Brain microvascular endothelial cell (primary cell): Measurements from ENCODE around the gene CFAP141.
"Not testable (repeated sequence)": the region's sequence is repeated elsewhere in the genome, so short reads cannot be mapped to it uniquely, and the experiment has no call there.

Experiments
- DNase-seq: peaks from one replicate; pipeline ENCODE4 v3.0.0-alpha.2; 2020
- H3K27ac ChIP-seq: fragments of 250-450 bp; sonication (Bioruptor Pico); 2 replicates; pipeline ENCODE4 v1.5.1; 2020; ENCODE audit warnings: mild to moderate bottlenecking, moderate library complexity
- H3K27me3 ChIP-seq: fragments of 250-450 bp; sonication (Bioruptor Pico); replicated peaks from 2 replicates; pipeline ENCODE4 v1.5.1; 2020; ENCODE audit warnings: mild to moderate bottlenecking
- H3K36me3 ChIP-seq: fragments of 250-450 bp; sonication (Bioruptor Pico); replicated peaks from 2 replicates; pipeline ENCODE4 v1.5.1; 2020; ENCODE audit warnings: mild to moderate bottlenecking
- H3K4me3 ChIP-seq: 2 replicates; pipeline ENCODE4 v1.5.1; 2011; ENCODE audit warnings: low read depth, mild to moderate bottlenecking, control low read depth, low read length, moderate library complexity
- CTCF ChIP-seq: IDR thresholded peaks from 2 replicates; pipeline ENCODE4 v1.5.1; 2011; ENCODE audit warnings: low read depth, mild to moderate bottlenecking, moderate library complexity, low read length, control low read depth, inconsistent platforms; ENCODE audit errors: missing control alignments
- in situ Hi-C: cut with HindIII; loops from 2 replicates; pipeline ENCODE4 v1.10.0; 2017; ENCODE audit warnings: low sequenced_read_pairs, low pct_ligation_motif_present

CFAP141 gene

GRCh38 chr1:154219541-154219940, 13.4 kb upstream of the CFAP141 start:
- in situ Hi-C loops: no loop called here
- peaks cover 14% of the 10 kb centered on the region for H3K36me3 ChIP-seq
- H3K27me3 ChIP-seq: no peaks in the 10 kb centered on the region
- peak overlapping the region; percentile 98 for H3K4me3 ChIP-seq
- H3K27ac ChIP-seq: peak overlapping the region; percentile 99
- no peak for TF ChIP-seq CTCF
- peak; percentile 35 for DNase-seq

GRCh38 chr1:154218545-154218944, 12.4 kb upstream of the CFAP141 start:
- H3K36me3 ChIP-seq: peaks cover 23% of the 10 kb centered on the region
- in situ Hi-C loops: no loop called here
- no peak overlapping the region for H3K27ac ChIP-seq
- DNase-seq: no peak
- no peaks in the 10 kb centered on the region for H3K27me3 ChIP-seq
- H3K4me3 ChIP-seq: peak overlapping the region; percentile 98
- no peak for TF ChIP-seq CTCF

GRCh38 chr1:154213274-154213673, 7.1 kb upstream of the CFAP141 start:
- Histone ChIP-seq H3K27me3 (no peaks in the 10 kb centered on the region), H3K27ac (no peak overlapping the region), H3K36me3 (peaks cover 56% of the 10 kb centered on the region), H3K4me3 (no peak overlapping the region)
- in situ Hi-C loops: no loop called here
- TF ChIP-seq CTCF: no peak
- peak; percentile 49 for DNase-seq

- Histone ChIP-seq H3K27ac (no peak overlapping the region), H3K4me3 (no peak overlapping the region), H3K27me3 (no peaks in the 10 kb centered on the region), H3K36me3 (peaks cover 61% of the 10 kb centered on the region)
- no peak for TF ChIP-seq CTCF
- in situ Hi-C loops: no loop called here
- no peak for DNase-seq
Measured at GRCh38 chr1:154212083-154212482, 6.0 kb upstream of the CFAP141 start.

- TF ChIP-seq CTCF: no peak
- no peaks in the 10 kb centered on the region for H3K27me3 ChIP-seq
- H3K36me3 ChIP-seq: peaks cover 73% of the 10 kb centered on the region
- H3K4me3 ChIP-seq: no peak overlapping the region
- in situ Hi-C loops: no loop called here
- H3K27ac ChIP-seq: no peak overlapping the region
- DNase-seq: no peak
Measured at GRCh38 chr1:154208677-154209388, 2.7 kb upstream of the CFAP141 start.

- Histone ChIP-seq H3K4me3 (no peak overlapping the region), H3K36me3 (peaks cover 60% of the 10 kb centered on the region), H3K27me3 (no peaks in the 10 kb centered on the region), H3K27ac (no peak overlapping the region)
- in situ Hi-C loops: no loop called here
- no peak for TF ChIP-seq CTCF
- DNase-seq: no peak
Measured at GRCh38 chr1:154207262-154207661, 1.1 kb upstream of the CFAP141 start.

GRCh38 chr1:154205778-154206177, 355 bp downstream of the CFAP141 start:
- H3K27me3 ChIP-seq, in situ Hi-C loops, H3K4me3 ChIP-seq: not testable (repeated sequence)
- peak; percentile 8 for DNase-seq
- Histone ChIP-seq H3K27ac (peak overlapping the region; percentile 51), H3K36me3 (peaks cover 48% of the 10 kb centered on the region)
